Activated B cell treated with CpG ODN at 0.5 μM for 24 hours (primary cell): ENCODE data around the gene CSDE1. TPM values are rescaled to one million over a fixed set of nuclear protein-coding genes. Genes with fewer than 3 reads are reported as not detected.

ENCODE experiments used
- ATAC-seq: fragments of 200-7000 bp; cut with Tn5 transposase; one replicate; pipeline ENCODE4 v1.10.0; 2021; ENCODE audit warnings: low read depth, mild to moderate bottlenecking, moderate library complexity
- CTCF ChIA-PET: fragments of 350-600 bp; sonication (Branson Sonifier 250); formaldehyde crosslinking; loops from one replicate; lab custom pipeline; 2021; ENCODE audit warnings: antibody characterized with exemption; lab: Charles Lee
- POLR2A ChIA-PET: fragments of 350-600 bp; sonication (Branson Sonifier 250); formaldehyde crosslinking; loops from one replicate; lab custom pipeline; 2021; ENCODE audit warnings: antibody characterized with exemption; lab: Charles Lee
- DNase-seq: peaks from one replicate; pipeline ENCODE4 v3.0.0; 2022
- H3K27ac Mint-ChIP-seq: one replicate; pipeline ENCODE4 v1.8.0; 2020; ENCODE audit warnings: mixed read lengths
- H3K27me3 Mint-ChIP-seq: one replicate; pipeline ENCODE4 v1.8.0; 2021; ENCODE audit warnings: mixed read lengths
- H3K36me3 Mint-ChIP-seq: one replicate; pipeline ENCODE4 v1.8.0; 2021; ENCODE audit warnings: low read depth, mixed read lengths
- H3K4me1 Mint-ChIP-seq: one replicate; pipeline ENCODE4 v1.8.0; 2021; ENCODE audit warnings: mixed read lengths
- H3K4me3 Mint-ChIP-seq: one replicate; pipeline ENCODE4 v1.8.0; 2020; ENCODE audit warnings: mild to moderate bottlenecking, mixed read lengths
- H3K9me3 Mint-ChIP-seq: one replicate; pipeline ENCODE4 v1.8.0; 2020; ENCODE audit warnings: mixed read lengths
- CTCF ChIP-seq: fragments of 200-600 bp; IDR thresholded peaks from one replicate; pipeline ENCODE4 v1.8.0; 2022; ENCODE audit warnings: antibody characterized with exemption, mild to moderate bottlenecking
- intact Hi-C: fragments of 100-400 bp; cut with micrococcal nuclease; formaldehyde crosslinking; loops from one replicate; pipeline ENCODE4 v1.15.1; 2024
- total RNA-seq: library from RNA; stranded (reverse); gene quantifications from 2 replicates; pipeline ENCODE4 v1.2.3, GENCODE V29; 2022

The CSDE1 gene
- total RNA-seq, 1 donor from 2014 or later, result 416 TPM

- peaks cover 29% of the 10 kb centered on the region for H3K27me3 Mint-ChIP-seq
- ChIA-PET CTCF (interaction anchor here (1.5 kb wide), 1 partner anchor 325 kb away, joined by 7 read pairs; no protein-coding TSS in a partner anchor), POLR2A (interaction anchor here (0.6 kb wide), 1 partner anchor 1713 kb away, joined by 7 read pairs; no protein-coding TSS in a partner anchor)
- no peak overlapping the region for H3K27ac Mint-ChIP-seq
- peaks cover 10% of the 10 kb centered on the region for H3K4me1 Mint-ChIP-seq
- H3K4me3 Mint-ChIP-seq, result no peak overlapping the region
- TF ChIP-seq CTCF, result no peak
- H3K9me3 Mint-ChIP-seq, result no peaks in the 10 kb centered on the region
- intact Hi-C loops, result no loop called here
- ATAC-seq (no peak), DNase-seq (no peak)
- peaks cover 2% of the 10 kb centered on the region for H3K36me3 Mint-ChIP-seq
Observed at GRCh38 chr1:114671939-114672275, 85.9 kb downstream of the CSDE1 start.

- CTCF ChIA-PET, result interaction anchor here (1.5 kb wide), 1 partner anchor 324 kb away, joined by 7 read pairs; no protein-coding TSS in a partner anchor
- Mint-ChIP-seq H3K36me3 (peaks cover 2% of the 10 kb centered on the region), H3K4me3 (peak overlapping the region; percentile 48), H3K27ac (no peak overlapping the region), H3K9me3 (no peaks in the 10 kb centered on the region), H3K27me3 (peaks cover 31% of the 10 kb centered on the region), H3K4me1 (peaks cover 10% of the 10 kb centered on the region)
- POLR2A ChIA-PET, result interaction anchor here (0.6 kb wide), 1 partner anchor 1712 kb away, joined by 7 read pairs; no protein-coding TSS in a partner anchor
- intact Hi-C loops, result no loop called here
- no peak for TF ChIP-seq CTCF
- DNase-seq (no peak), ATAC-seq (no peak)
Observed at GRCh38 chr1:114671011-114671938, 86.5 kb downstream of the CSDE1 start.

- H3K27ac Mint-ChIP-seq, result peak overlapping the region; percentile 67
- peak; percentile 99 for ATAC-seq
- ChIA-PET CTCF (interaction anchor here (1.2 kb wide), 1 partner anchor 46 kb away, joined by 4 read pairs; the partner anchor contains the start of gene NRAS), POLR2A (interaction anchor here (0.6 to 1.2 kb wide), 2 partner anchors 88 to 913 kb away, joined by 3 to 5 read pairs; partner anchors contain the start of gene CSDE1)
- H3K36me3 Mint-ChIP-seq, result peaks cover 2% of the 10 kb centered on the region
- H3K27me3 Mint-ChIP-seq, result peaks cover 30% of the 10 kb centered on the region
- DNase-seq, result peak; percentile 80
- TF ChIP-seq CTCF, result no peak
- H3K4me1 Mint-ChIP-seq, result peaks cover 10% of the 10 kb centered on the region
- H3K9me3 Mint-ChIP-seq, result no peaks in the 10 kb centered on the region
- peak overlapping the region; percentile 94 for H3K4me3 Mint-ChIP-seq
- intact Hi-C loops, result loop anchor here (1.0 kb wide), 8 partner anchors 46 to 911 kb away; partner anchors contain the start of genes BCAS2, CSDE1, NRAS and PHTF1
Observed at GRCh38 chr1:114670083-114671010, 87.4 kb downstream of the CSDE1 start.

GRCh38 chr1:114669562-114670082 is 88.2 kb downstream of the CSDE1 start, which contains the start of gene DENND2C:
DENND2C (minus strand) TSS chr1:114670049; CDS start chr1:114625984, 44,065 bp downstream.
- Mint-ChIP-seq H3K36me3 (peaks cover 2% of the 10 kb centered on the region), H3K9me3 (no peaks in the 10 kb centered on the region), H3K4me1 (peaks cover 10% of the 10 kb centered on the region), H3K27me3 (peaks cover 24% of the 10 kb centered on the region), H3K4me3 (peak within 1 kb of the TSS; percentile 94), H3K27ac (peak within 1 kb of the TSS; percentile 67)
- no peak for DNase-seq
- TF ChIP-seq CTCF, result no peak
- ATAC-seq, result peak; percentile 61
- ChIA-PET CTCF (interaction anchor here (1.2 kb wide), 1 partner anchor 47 kb away, joined by 4 read pairs; the partner anchor contains the start of gene NRAS), POLR2A (interaction anchor here (0.6 to 1.2 kb wide), 2 partner anchors 88 to 912 kb away, joined by 3 to 5 read pairs; partner anchors contain the start of gene CSDE1)
- intact Hi-C loops, result loop anchor here (1.0 kb wide), 8 partner anchors 47 to 910 kb away; partner anchors contain the start of genes BCAS2, CSDE1, NRAS and PHTF1
